ENCODE measurements around the gene RAI14. TPM values are rescaled to one million over a fixed set of nuclear protein-coding genes. Genes with fewer than 3 reads are reported as not detected.

The RAI14 gene
- total and polyA plus RNA-seq, 4 experiments from 2014 or later: 0.15 to 2.6 (median 2.1) TPM

DNA sequence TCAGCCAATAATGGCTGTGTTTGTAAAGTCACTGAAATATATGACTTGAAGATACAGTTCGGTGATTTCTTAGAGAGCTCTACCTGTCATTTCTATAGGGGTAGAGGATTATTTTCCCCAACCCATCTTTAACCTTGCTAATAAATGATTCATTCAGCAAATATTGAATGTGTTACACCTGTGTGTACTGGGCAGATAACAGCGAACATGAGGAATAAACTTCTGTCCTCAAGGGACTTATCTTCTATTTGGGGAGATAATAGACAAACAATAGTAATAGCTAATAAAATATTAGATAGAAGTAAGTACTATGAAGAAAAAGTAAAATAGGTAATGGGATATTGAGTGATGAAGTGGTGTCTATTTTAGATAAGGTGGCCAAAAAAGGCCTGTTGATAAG, 192.1 kb downstream of the RAI14 start:
- POLR2A ChIA-PET (ENCODE audit: partially characterized antibody): no interaction called here
- Mint-ChIP-seq H3K4me3 (no peak overlapping the region), H3K9me3 (peaks cover 0 to 2% (median 0%) of the 10 kb centered on the region in 8 donors), H3K36me3 (peaks cover 0 to 3% of the 10 kb centered on the region in 2 donors), H3K27ac (no peak overlapping the region), H3K27me3 (peaks cover 10 to 11% of the 10 kb centered on the region in 2 donors), H3K4me1 (no peaks in the 10 kb centered on the region)
- H3K4me1 ChIP-seq (ENCODE audit: insufficient read depth, low read length): no peaks in the 10 kb centered on the region
- no peak for DNase-seq
- H3K36me3 ChIP-seq (ENCODE audit: insufficient read depth, low read length): no peaks in the 10 kb centered on the region
- no peaks in the 10 kb centered on the region for H3K9me3 ChIP-seq (ENCODE audit: control insufficient read depth in 1 of 2, low read length in 2 of 2)
- intact Hi-C loops (cut with micrococcal nuclease): no loop called here
- no peak overlapping the region for H3K27ac ChIP-seq (ENCODE audit: low read depth, low read length)
- CTCF ChIA-PET (ENCODE audit: partially characterized antibody): no interaction called here
- H3K27me3 ChIP-seq (ENCODE audit: insufficient read depth, low read length): no peaks in the 10 kb centered on the region
- no peak overlapping the region for H3K4me3 ChIP-seq (ENCODE audit: low read length in 2 of 2)

DNA sequence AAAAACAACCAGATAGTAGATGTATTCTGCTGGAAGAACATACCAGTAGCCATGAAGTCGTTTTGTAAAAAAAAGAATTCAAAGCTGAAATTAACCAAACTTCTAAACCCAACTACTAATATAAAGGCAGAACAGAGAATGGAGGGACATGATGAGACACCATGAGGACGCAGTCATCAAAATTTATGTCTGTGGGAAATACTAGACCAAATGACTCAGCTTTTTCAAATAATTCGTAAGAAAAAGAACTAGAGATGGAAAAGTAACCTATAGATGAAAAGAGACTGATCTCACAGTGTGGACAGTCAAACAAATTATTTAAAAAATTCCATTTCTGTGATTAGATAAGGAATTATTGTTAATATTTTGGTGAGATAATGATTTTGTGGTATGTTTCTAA, 193.1 kb downstream of the RAI14 start:
- H3K4me3 Mint-ChIP-seq: no peak overlapping the region
- no peaks in the 10 kb centered on the region for H3K27me3 ChIP-seq (ENCODE audit: insufficient read depth, low read length)
- H3K27me3 Mint-ChIP-seq: peaks cover 8 to 11% of the 10 kb centered on the region in 2 donors
- H3K4me1 ChIP-seq (ENCODE audit: insufficient read depth, low read length): no peaks in the 10 kb centered on the region
- H3K4me3 ChIP-seq (ENCODE audit: low read length in 2 of 2): no peak overlapping the region
- peak overlapping the region in 1 of 7 donors; percentile 19 for H3K27ac Mint-ChIP-seq
- H3K4me1 Mint-ChIP-seq: no peaks in the 10 kb centered on the region
- peaks cover 0 to 2% (median 0%) of the 10 kb centered on the region in 8 donors for H3K9me3 Mint-ChIP-seq
- intact Hi-C loops (cut with micrococcal nuclease): no loop called here
- H3K36me3 ChIP-seq (ENCODE audit: insufficient read depth, low read length): no peaks in the 10 kb centered on the region
- H3K36me3 Mint-ChIP-seq: peaks cover 0 to 3% of the 10 kb centered on the region in 2 donors
- no peak for DNase-seq
- CTCF ChIA-PET (ENCODE audit: partially characterized antibody): no interaction called here
- POLR2A ChIA-PET (ENCODE audit: partially characterized antibody): interaction anchor here (0.6 kb wide), 1 partner anchor 112 kb away, joined by 3 read pairs; no protein-coding TSS in a partner anchor
- H3K9me3 ChIP-seq (ENCODE audit: control insufficient read depth in 1 of 2, low read length in 2 of 2): no peaks in the 10 kb centered on the region
- H3K27ac ChIP-seq (ENCODE audit: low read depth, low read length): no peak overlapping the region

GRCh38 chr5:34854459-34855174, 198.5 kb downstream of the RAI14 start:
- Mint-ChIP-seq H3K4me1 (no peaks in the 10 kb centered on the region), H3K4me3 (no peak overlapping the region), H3K27ac (no peak overlapping the region), H3K27me3 (peaks cover 1 to 4% of the 10 kb centered on the region in 2 donors), H3K9me3 (no peaks in the 10 kb centered on the region), H3K36me3 (no peaks in the 10 kb centered on the region)
- POLR2A ChIA-PET (ENCODE audit: partially characterized antibody): interaction anchor here (0.9 kb wide), 1 partner anchor 16 kb away, joined by 3 read pairs; the partner anchor contains the start of gene TTC23L
- Histone ChIP-seq H3K27me3 (ENCODE audit: insufficient read depth, low read length) (no peaks in the 10 kb centered on the region), H3K27ac (ENCODE audit: low read depth, low read length) (no peak overlapping the region), H3K9me3 (ENCODE audit: control insufficient read depth in 1 of 2, low read length in 2 of 2) (no peaks in the 10 kb centered on the region), H3K4me3 (ENCODE audit: low read length in 2 of 2) (no peak overlapping the region), H3K4me1 (ENCODE audit: insufficient read depth, low read length) (no peaks in the 10 kb centered on the region), H3K36me3 (ENCODE audit: insufficient read depth, low read length) (no peaks in the 10 kb centered on the region)
- CTCF ChIA-PET (ENCODE audit: partially characterized antibody): no interaction called here
- no peak for DNase-seq
- intact Hi-C loops (cut with micrococcal nuclease): no loop called here

DNA sequence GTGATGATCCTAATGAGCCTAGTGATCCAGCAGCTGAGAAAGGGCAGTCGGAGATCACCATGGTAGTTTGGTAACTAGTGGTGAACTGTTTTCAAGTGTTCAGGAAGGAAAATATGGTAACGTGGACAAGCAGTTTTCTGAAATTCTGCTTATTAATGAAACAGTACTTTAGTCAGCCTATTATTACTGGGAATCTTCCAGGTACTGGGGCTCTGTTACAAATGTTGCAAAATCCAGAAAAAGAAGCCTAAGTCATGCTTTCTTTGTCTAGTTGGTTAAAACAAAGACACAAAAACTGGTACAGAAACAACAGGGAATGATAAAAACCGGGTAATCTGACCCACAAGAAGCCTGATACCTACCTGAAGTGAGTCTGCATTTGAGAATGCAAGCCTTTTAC, 201.0 kb downstream of the RAI14 start:
- Histone ChIP-seq H3K4me1 (ENCODE audit: insufficient read depth, low read length) (no peaks in the 10 kb centered on the region), H3K27me3 (ENCODE audit: insufficient read depth, low read length) (no peaks in the 10 kb centered on the region), H3K9me3 (ENCODE audit: control insufficient read depth in 1 of 2, low read length in 2 of 2) (no peaks in the 10 kb centered on the region), H3K4me3 (ENCODE audit: low read length in 2 of 2) (no peak overlapping the region), H3K27ac (ENCODE audit: low read depth, low read length) (no peak overlapping the region), H3K36me3 (ENCODE audit: insufficient read depth, low read length) (no peaks in the 10 kb centered on the region)
- H3K4me3 Mint-ChIP-seq: no peak overlapping the region
- no peak overlapping the region for H3K27ac Mint-ChIP-seq
- intact Hi-C loops (cut with micrococcal nuclease): no loop called here
- ChIA-PET CTCF (ENCODE audit: partially characterized antibody) (no interaction called here), POLR2A (ENCODE audit: partially characterized antibody) (no interaction called here)
- no peaks in the 10 kb centered on the region for H3K4me1 Mint-ChIP-seq
- peaks cover 0 to 1% (median 0%) of the 10 kb centered on the region in 8 donors for H3K9me3 Mint-ChIP-seq
- H3K27me3 Mint-ChIP-seq: peaks cover 0 to 3% of the 10 kb centered on the region in 2 donors
- H3K36me3 Mint-ChIP-seq: no peaks in the 10 kb centered on the region
- DNase-seq: no peak

GRCh38 chr5:34857894-34858293, 201.8 kb downstream of the RAI14 start:
- ChIA-PET POLR2A (ENCODE audit: partially characterized antibody) (no interaction called here), CTCF (ENCODE audit: partially characterized antibody) (no interaction called here)
- H3K36me3 Mint-ChIP-seq: no peaks in the 10 kb centered on the region
- no peak overlapping the region for H3K4me3 Mint-ChIP-seq
- no peak overlapping the region for H3K27ac Mint-ChIP-seq
- intact Hi-C loops (cut with micrococcal nuclease): no loop called here
- no peaks in the 10 kb centered on the region for H3K4me1 Mint-ChIP-seq
- Histone ChIP-seq H3K9me3 (ENCODE audit: control insufficient read depth in 1 of 2, low read length in 2 of 2) (no peaks in the 10 kb centered on the region), H3K36me3 (ENCODE audit: insufficient read depth, low read length) (no peaks in the 10 kb centered on the region), H3K4me3 (ENCODE audit: low read length in 2 of 2) (no peak overlapping the region), H3K27me3 (ENCODE audit: insufficient read depth, low read length) (no peaks in the 10 kb centered on the region), H3K27ac (ENCODE audit: low read depth, low read length) (no peak overlapping the region), H3K4me1 (ENCODE audit: insufficient read depth, low read length) (no peaks in the 10 kb centered on the region)
- H3K9me3 Mint-ChIP-seq: peaks cover 0 to 1% (median 0%) of the 10 kb centered on the region in 8 donors
- DNase-seq: no peak
- no peaks in the 10 kb centered on the region for H3K27me3 Mint-ChIP-seq

DNA sequence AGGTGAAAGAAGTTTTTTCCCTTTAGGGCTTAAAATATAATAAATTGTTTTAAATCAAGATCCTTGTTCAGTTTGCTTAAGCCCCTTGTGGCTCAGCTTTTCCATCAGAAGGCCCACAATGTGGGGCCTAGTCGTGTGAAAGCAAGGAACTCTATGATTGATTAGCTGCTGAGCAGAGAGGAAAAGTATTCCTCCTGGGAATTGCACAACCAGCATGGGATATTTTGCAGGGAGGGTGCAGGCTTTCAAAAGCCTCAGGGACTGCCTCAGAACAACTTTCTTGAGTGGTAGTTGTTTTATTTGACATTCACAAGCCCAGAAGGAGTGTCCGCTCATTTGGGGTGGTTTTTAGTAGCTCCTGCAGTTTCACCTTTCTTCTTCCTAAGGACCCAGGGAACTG, 202.7 kb downstream of the RAI14 start:
- no peaks in the 10 kb centered on the region for H3K4me1 ChIP-seq (ENCODE audit: insufficient read depth, low read length)
- no peak for DNase-seq
- H3K27ac Mint-ChIP-seq: no peak overlapping the region
- intact Hi-C loops (cut with micrococcal nuclease): no loop called here
- no peaks in the 10 kb centered on the region for H3K27me3 Mint-ChIP-seq
- ChIA-PET CTCF (ENCODE audit: partially characterized antibody) (no interaction called here), POLR2A (ENCODE audit: partially characterized antibody) (no interaction called here)
- H3K36me3 Mint-ChIP-seq: no peaks in the 10 kb centered on the region
- H3K27me3 ChIP-seq (ENCODE audit: insufficient read depth, low read length): no peaks in the 10 kb centered on the region
- H3K27ac ChIP-seq (ENCODE audit: low read depth, low read length): no peak overlapping the region
- H3K9me3 Mint-ChIP-seq: peaks cover 0 to 1% (median 0%) of the 10 kb centered on the region in 8 donors
- no peak overlapping the region for H3K4me3 Mint-ChIP-seq
- no peak overlapping the region for H3K4me3 ChIP-seq (ENCODE audit: low read length in 2 of 2)
- H3K36me3 ChIP-seq (ENCODE audit: insufficient read depth, low read length): no peaks in the 10 kb centered on the region
- no peaks in the 10 kb centered on the region for H3K4me1 Mint-ChIP-seq
- H3K9me3 ChIP-seq (ENCODE audit: control insufficient read depth in 1 of 2, low read length in 2 of 2): no peaks in the 10 kb centered on the region

- H3K27ac Mint-ChIP-seq: no peak overlapping the region
- no peak for DNase-seq
- POLR2A ChIA-PET (ENCODE audit: partially characterized antibody): no interaction called here
Measured at GRCh38 chr5:34859253-34859652, 203.1 kb downstream of the RAI14 start.

More at GRCh38 chr5:34859253-34859652, 203.1 kb downstream of the RAI14 start:
- no peak overlapping the region for H3K27ac ChIP-seq (ENCODE audit: low read depth, low read length)
- no peaks in the 10 kb centered on the region for H3K27me3 ChIP-seq (ENCODE audit: insufficient read depth, low read length)
- CTCF ChIA-PET (ENCODE audit: partially characterized antibody): no interaction called here
- no peak overlapping the region for H3K4me3 ChIP-seq (ENCODE audit: low read length in 2 of 2)
- no peaks in the 10 kb centered on the region for H3K36me3 ChIP-seq (ENCODE audit: insufficient read depth, low read length)
- Mint-ChIP-seq H3K4me1 (no peaks in the 10 kb centered on the region), H3K9me3 (peaks cover 0 to 1% (median 0%) of the 10 kb centered on the region in 8 donors), H3K27me3 (no peaks in the 10 kb centered on the region), H3K4me3 (no peak overlapping the region), H3K36me3 (no peaks in the 10 kb centered on the region)
- H3K4me1 ChIP-seq (ENCODE audit: insufficient read depth, low read length): no peaks in the 10 kb centered on the region
- no peaks in the 10 kb centered on the region for H3K9me3 ChIP-seq (ENCODE audit: control insufficient read depth in 1 of 2, low read length in 2 of 2)
- intact Hi-C loops (cut with micrococcal nuclease): no loop called here
